Adrenal gland (tissue), 12 donors: Measurements from ENCODE around the gene AHRR. TPM values are rescaled to one million over a fixed set of nuclear protein-coding genes. Genes with fewer than 3 reads are reported as not detected.

ENCODE experiments used
- DNase-seq, 7 donors: peaks; one replicate each; pipeline ENCODE4 v3.0.0-alpha.2; 2019 to 2020
- H3K27ac ChIP-seq, 5 donors: fragments of 200-600 bp; sonication (generic) in 4 of 5; 1 replicate in 3 of 5; 2 replicates in 2 of 5; pipeline versions ENCODE4 v1.5.1 to v1.8.0; 2016 to 2020; ENCODE audit warnings: mild to moderate bottlenecking in 1 of 5
- H3K27me3 ChIP-seq: fragments of 200-600 bp; 2 replicates; pipeline ENCODE4 v1.8.0; 2021
- H3K36me3 ChIP-seq, 2 donors: fragments of 200-600 bp; replicated peaks in 1 of 2; 1 replicate in 1 of 2; 2 replicates in 1 of 2; pipeline versions ENCODE4 v1.5.1 to v1.8.0; 2018 to 2022
- H3K4me1 ChIP-seq, 2 donors: fragments of 200-600 bp; replicated peaks in 1 of 2; 1 replicate in 1 of 2; 2 replicates in 1 of 2; pipeline versions ENCODE4 v1.5.1 to v1.8.0; 2018 to 2021
- H3K4me3 ChIP-seq, 4 donors: fragments of 200-600 bp; sonication (generic) in 3 of 4; one replicate each; pipeline ENCODE4 v1.5.1; 2016 to 2018
- H3K9me3 ChIP-seq, 3 donors: fragments of 200-600 bp; sonication (generic) in 1 of 3; replicated peaks in 1 of 3; 1 replicate in 2 of 3; 2 replicates in 1 of 3; pipeline versions ENCODE4 v1.5.1 to v1.8.0; 2016 to 2021
- CTCF ChIP-seq, 6 experiments: fragments of 450-650 bp in 4 of 6; fragments of 200-600 bp in 2 of 6; sonication (generic) in 1 of 6; IDR thresholded peaks; 1 replicate in 5 of 6; 2 replicates in 1 of 6; pipeline versions ENCODE4 v1.5.1 to v1.8.0; 2016 to 2021; ENCODE audit warnings: antibody characterized with exemption in 6 of 6, mild to moderate bottlenecking in 2 of 6, moderate library complexity in 1 of 6
- POLR2A ChIP-seq, 2 donors: fragments of 450-650 bp; IDR thresholded peaks; one replicate each; pipeline ENCODE4 v1.6.1; 2017; ENCODE audit warnings: antibody characterized with exemption in 2 of 2, mild to moderate bottlenecking in 2 of 2, moderate library complexity in 1 of 2
- WGBS, 4 donors: extraction: QIAGEN DNeasy Blood & Tissue Kit in 2 of 4; methylation state at CpG; one replicate each; pipeline versions ENCODE4 v1.1.5 to v1.1.7; 2013 to 2017; 5-methylcytosine and 5-hydroxymethylcytosine counted together
- intact Hi-C, 2 donors: fragments of 100-400 bp; cut with DNase I; formaldehyde crosslinking; loops; one replicate each; pipeline versions ENCODE4 v1.14.1 to v1.15.0; 2022 to 2023
- polyA plus RNA-seq, 3 donors: library from polyadenylated mRNA; stranded (reverse); fragments of 200-250 nt in 2 of 3; fragments of 350-450 nt in 1 of 3; fragmentation: Illumina TruSeq in 1 of 3; extraction: RNeasy Lipid Tissue Mini Kit (QIAGEN cat#74804) in 1 of 3; gene quantifications; one replicate each; pipeline ENCODE4 v1.2.3, GENCODE V29; 2013 to 2014
- total RNA-seq, 9 donors: library from RNA; depleted of rRNA in 4 of 9; stranded (reverse); fragments of >200 nt in 4 of 9; fragments of 120-200 nt in 1 of 9; fragmentation: NEBNext Ultra II Directional in 1 of 9; extraction: Animal tissue kit (Norgen Biotek cat#: 25700) in 1 of 9; gene quantifications; one replicate each; pipeline versions ENCODE4 v1.1.0 to v1.2.4, GENCODE V29; 2013 to 2023
- donor health status: healthy with polysubstance abuse.
- donor health status: Bipolar disorder and iron deficiency.
- donor health status: DM: yes; HTN: yes; CAD: no.
- donor health status: DM: no; HTN: no; CAD: no.
- donor health status: DM: no; HTN: no; CAD: no.
- donor health status: DM: yes; HTN: yes; CAD: no.

AHRR gene
- total and polyA plus RNA-seq, 12 donors: 0.17 to 3.6 (median 0.99) TPM

GRCh38 chr5:389197-389821 lies 67.8 kb downstream of the AHRR start:
- H3K9me3 ChIP-seq: peaks cover 0 to 6% (median 0%) of the 10 kb centered on the region in 3 donors
- no peak for TF ChIP-seq CTCF (IDR thresholded peaks at IDR 0.05)
- no peak for TF ChIP-seq POLR2A (IDR thresholded peaks at IDR 0.05)
- H3K36me3 ChIP-seq: no peaks in the 10 kb centered on the region
- no peak overlapping the region for H3K4me3 ChIP-seq
- no peaks in the 10 kb centered on the region for H3K4me1 ChIP-seq
- intact Hi-C loops: no loop called here
- H3K27me3 ChIP-seq: no peaks in the 10 kb centered on the region
- DNase-seq: peak in 1 of 7 donors; percentile 42
- WGBS, 4 donors: 88 to 93% (median 91%) methylated on average over 27 to 32 of the region's 32 CpGs
- H3K27ac ChIP-seq: no peak overlapping the region

- H3K4me3 ChIP-seq: no peak overlapping the region
- H3K27me3 ChIP-seq: no peaks in the 10 kb centered on the region
- intact Hi-C loops: no loop called here
- 87 to 90% (median 88%) methylated on average over 26 of the region's 26 CpGs for WGBS, 4 donors
- TF ChIP-seq CTCF (IDR thresholded peaks at IDR 0.05) (no peak), POLR2A (IDR thresholded peaks at IDR 0.05) (no peak)
- no peak overlapping the region for H3K27ac ChIP-seq
- no peaks in the 10 kb centered on the region for H3K4me1 ChIP-seq
- no peaks in the 10 kb centered on the region for H3K36me3 ChIP-seq
- DNase-seq: peak in 1 of 7 donors; percentile 11
- H3K9me3 ChIP-seq: peaks cover 0 to 5% (median 0%) of the 10 kb centered on the region in 3 donors
These were observed 68.5 kb downstream of the AHRR start for GRCh38 chr5:389891-390622.

- intact Hi-C loops: no loop called here
- no peak for TF ChIP-seq POLR2A (IDR thresholded peaks at IDR 0.05)
- TF ChIP-seq CTCF (IDR thresholded peaks at IDR 0.05): no peak
- Histone ChIP-seq H3K9me3 (no peaks in the 10 kb centered on the region), H3K27ac (no peak overlapping the region), H3K4me1 (no peaks in the 10 kb centered on the region), H3K27me3 (no peaks in the 10 kb centered on the region), H3K36me3 (no peaks in the 10 kb centered on the region), H3K4me3 (no peak overlapping the region)
- 74 to 85% (median 77%) methylated on average over 15 to 35 of the region's 35 CpGs for WGBS, 4 donors
- peak in 1 of 7 donors; percentile 33 for DNase-seq
These were observed 69.3 kb downstream of the AHRR start for GRCh38 chr5:390623-391491.

- intact Hi-C loops: no loop called here
- H3K36me3 ChIP-seq: no peaks in the 10 kb centered on the region
- H3K27me3 ChIP-seq: no peaks in the 10 kb centered on the region
- no peak overlapping the region for H3K27ac ChIP-seq
- no peak overlapping the region for H3K4me3 ChIP-seq
- no peaks in the 10 kb centered on the region for H3K4me1 ChIP-seq
- no peaks in the 10 kb centered on the region for H3K9me3 ChIP-seq
- DNase-seq: peak in 1 of 7 donors; percentile 43
- no peak for TF ChIP-seq CTCF (IDR thresholded peaks at IDR 0.05)
- no peak for TF ChIP-seq POLR2A (IDR thresholded peaks at IDR 0.05)
- WGBS, 4 donors: 80 to 89% (median 81%) methylated on average over 28 to 30 of the region's 30 CpGs
These were observed 71.0 kb downstream of the AHRR start for GRCh38 chr5:392431-392988.
